ENCODE results near the gene CACNA1C.

The CACNA1C gene

DNA sequence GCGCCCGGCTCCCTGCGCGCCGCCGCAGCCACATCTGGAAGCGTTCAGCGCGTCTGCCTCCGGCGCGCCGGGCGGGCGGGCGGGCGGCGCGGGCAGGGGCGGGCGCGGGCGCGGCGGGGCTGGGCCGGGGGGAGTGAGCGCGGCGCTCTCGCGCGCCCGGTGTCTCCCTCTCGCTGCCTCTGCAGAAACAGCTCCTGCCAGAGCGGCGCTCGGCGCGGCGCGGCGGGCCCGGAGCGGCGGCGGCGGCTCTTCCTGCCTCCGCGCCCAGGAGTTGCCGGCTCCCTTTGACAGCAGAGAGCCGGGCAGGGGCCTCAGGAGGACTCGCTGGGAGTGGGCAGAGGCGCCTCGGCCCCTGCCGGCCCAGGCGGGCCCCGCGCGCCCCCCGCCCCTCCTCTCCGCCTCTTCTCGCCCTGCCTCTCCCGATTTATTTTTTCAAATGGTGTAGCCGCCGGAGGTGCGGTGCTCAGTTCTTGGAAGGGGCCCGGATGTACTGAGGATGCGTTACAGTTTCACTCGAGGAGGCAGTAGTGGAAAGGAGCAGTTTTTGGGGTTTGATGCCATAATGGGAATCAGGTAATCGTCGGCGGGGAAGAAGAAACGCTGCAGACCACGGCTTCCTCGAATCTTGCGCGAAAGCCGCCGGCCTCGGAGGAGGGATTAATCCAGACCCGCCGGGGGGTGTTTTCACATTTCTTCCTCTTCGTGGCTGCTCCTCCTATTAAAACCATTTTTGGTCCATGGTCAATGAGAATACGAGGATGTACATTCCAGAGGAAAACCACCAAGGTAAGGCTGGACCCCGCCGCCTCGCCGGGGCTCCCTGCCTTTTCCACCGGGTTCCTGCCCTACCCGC, at the start of gene CACNA1C:
CACNA1C (plus strand) TSS at position 162 of the 853 bp plus-strand sequence; CDS start at position 738, 576 bp downstream.
- FAIRE-seq, result no peak

DNA sequence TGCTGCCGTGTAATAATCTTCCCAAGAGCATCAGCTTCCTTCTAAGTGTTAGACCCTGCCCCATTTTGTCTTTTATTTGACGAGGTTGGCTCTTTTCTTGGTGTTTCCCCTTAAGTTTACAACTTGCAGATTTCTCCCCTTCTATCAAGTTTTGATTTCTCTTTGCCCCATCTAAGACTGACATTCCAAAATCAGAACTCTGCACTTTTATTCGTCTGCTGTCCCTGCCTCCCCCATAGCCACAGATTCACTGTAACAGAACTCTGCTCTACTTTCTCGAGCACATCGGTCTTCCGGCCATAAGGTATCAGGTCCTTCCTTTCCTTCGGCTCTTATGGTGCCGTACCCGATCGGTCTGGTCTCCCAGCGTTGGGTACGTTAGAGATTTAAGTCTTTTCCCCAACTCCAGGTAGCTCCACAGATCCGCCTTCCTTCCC, 49.1 kb upstream of the CACNA1C start:
- FAIRE-seq, result no peak

DNA sequence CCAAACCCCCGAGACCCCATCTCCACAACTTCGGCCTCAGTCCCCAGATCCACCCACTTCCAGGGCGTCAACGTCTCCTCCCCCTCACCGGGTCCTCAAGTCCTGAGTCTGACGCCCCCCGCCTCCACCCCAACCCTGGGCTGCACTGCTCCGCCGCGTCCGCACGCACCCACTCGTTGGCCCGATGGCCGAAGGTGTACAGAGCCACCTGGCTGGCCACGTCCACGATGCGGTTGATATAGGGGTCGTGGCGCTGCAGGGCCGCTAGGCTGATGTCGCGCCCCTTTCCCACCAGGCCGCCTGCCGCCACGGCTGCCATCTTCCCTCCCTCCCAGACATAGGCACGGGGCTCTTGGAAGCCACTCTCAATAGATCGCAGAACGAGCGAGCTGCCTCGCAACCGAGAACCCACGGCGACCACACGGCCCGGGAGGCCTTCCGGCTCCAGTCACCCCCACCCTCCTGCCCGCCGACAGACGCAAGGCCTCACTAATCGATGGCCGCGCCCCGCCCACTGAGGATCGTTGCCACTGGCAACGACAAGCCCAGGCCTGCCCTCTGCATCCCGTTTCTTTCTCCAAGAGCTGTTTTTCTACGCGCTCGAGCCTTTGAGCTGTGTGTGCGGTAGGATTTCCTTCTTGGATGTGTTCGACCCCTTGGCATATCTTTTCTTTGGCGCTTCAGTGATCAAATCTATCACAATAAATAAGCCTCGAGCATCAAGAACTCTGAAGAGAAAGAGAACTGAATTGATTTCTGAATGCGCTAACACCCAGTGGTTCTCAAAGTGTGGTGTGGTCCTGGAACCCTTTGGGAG, 48.5 kb upstream of the CACNA1C start, which contains the start of gene DCP1B:
DCP1B (minus strand) TSS at position 345 of the 817 bp plus-strand sequence; CDS start at position 319, 26 bp downstream.
- peak; percentile 77 for FAIRE-seq

DNA sequence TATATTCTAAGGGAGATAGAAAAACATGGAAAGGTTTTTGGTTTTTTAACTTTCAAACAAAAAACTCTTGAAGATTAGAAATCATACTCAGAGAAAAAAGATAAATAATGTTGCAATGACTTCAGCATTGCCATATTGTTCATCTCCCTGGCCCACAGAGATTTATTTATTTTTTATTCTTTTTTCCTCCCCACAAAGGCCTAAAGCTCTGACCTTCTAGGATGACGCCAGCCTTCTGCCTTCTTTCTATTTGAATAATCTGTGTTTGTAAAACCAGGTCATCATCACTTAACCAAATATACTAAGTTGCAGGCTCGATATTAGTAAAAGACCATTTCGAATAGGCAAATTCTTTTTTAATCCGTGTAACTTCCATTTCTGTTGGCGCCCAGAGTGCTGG, 44.1 kb upstream of the CACNA1C start:
- no peak for FAIRE-seq

DNA sequence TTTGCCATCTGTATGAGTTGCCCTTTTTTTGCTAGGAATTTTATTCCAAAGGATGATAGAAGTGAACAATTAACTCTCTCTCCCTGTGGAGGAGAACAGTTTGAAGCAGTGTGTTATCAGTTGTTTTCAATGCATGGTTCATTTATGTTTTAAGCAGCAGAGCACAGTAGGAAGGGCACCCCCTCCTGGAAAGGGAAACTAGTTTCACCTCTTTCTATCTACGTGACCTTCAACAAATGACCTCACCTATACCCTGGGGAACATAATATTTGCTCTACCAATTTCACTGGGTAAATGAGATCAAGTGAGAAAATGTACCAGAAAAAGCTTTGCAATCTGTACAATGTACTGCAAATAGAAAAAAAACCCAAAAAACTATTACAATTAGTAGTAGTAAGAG, 43.2 kb upstream of the CACNA1C start:
- no peak for FAIRE-seq

DNA sequence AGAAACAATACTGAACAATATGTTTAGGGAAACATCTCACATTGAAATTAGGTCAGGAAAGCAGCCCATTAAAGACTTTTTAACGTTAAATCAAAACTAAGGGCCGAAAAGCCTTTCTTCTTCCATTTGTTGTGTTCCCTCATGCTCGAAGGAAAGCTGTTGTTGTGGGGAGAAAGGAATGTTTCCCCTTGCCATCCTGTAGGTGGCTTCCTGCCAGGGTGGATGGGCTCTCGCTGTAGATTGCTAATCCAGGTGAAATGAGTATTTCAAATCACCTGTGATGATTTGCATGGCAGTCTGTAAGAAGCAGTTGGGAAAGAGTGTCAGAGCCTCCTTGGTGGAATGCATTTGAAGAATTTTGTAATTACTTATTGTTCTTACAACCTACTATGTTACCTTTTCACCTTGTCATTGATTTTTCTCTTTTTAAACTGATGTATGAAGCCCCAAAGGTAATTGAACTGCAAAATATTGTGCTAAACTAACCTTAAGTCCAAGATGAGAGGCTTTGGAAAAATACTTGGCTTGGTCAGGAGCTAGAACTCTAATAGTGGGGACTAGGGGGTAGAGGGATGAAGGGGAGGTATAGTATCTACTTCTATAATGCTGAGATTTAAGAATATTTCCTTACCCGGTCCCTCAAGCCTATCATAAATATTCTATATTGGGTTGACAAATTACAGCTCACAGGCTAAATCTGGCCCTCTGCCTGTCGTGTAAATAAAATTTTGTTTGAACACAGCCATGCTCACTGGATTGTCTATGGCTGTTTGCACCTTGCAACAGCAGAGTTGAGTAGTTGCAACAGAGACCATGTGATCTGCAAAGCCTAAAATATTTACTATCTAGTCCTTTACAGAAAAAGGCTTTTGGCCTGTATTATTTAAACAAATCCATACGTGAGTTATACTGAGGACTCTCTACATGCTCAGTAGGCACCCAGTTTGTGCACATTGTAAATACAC, 40.9 kb upstream of the CACNA1C start:
- FAIRE-seq, result no peak

DNA sequence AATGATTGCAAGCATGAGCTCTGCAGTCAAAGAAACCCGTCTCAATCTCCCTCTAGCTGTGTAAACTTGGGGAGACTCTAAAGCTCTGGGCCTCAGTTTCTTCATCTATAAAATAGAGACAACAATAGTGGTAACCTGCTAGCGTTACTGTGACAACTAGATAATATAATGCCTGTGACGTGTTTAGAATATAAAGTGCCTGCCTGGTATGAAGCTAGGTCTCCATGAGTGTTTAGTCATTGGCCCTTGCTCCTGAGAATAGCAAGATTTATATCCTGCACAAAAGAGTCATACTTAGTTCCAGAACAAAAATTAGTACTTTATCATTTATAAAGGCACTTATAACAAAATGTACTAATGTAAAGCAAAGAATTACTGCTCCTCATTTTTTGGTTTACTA, 39.7 kb upstream of the CACNA1C start:
- no peak for FAIRE-seq

DNA sequence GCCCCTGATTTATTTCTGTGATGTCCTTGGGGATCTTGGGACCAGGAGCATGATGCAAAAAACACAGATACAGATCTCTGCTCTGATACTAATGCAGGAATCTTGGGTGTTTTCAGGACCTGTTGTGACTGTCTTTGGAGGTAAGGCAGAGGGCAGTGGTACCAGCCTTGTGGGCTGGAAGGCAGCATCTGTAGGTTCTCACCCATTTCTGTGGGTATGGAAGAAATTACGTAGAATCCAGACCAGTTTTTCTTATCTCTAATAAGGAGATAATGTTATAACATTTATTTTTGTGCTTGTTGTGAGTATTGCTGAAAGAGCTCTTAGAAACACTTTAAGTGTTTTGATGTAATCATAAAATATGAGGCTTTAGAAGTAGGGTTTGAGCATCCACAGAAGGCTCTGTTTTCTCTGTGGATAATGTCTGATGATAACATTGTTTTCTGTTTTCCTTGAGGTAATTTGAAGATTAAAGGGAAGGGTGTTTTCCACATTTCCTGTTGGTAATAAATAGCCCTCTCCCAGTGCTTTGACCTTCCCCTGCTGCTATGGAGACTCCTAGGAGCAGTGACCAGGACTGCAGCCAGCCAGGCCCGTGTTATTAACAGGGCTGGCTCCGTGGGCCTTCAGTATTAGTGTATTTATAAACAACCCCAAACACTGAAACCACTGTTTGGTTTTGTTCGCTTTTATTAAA, 39.1 kb upstream of the CACNA1C start:
- no peak for FAIRE-seq

DNA sequence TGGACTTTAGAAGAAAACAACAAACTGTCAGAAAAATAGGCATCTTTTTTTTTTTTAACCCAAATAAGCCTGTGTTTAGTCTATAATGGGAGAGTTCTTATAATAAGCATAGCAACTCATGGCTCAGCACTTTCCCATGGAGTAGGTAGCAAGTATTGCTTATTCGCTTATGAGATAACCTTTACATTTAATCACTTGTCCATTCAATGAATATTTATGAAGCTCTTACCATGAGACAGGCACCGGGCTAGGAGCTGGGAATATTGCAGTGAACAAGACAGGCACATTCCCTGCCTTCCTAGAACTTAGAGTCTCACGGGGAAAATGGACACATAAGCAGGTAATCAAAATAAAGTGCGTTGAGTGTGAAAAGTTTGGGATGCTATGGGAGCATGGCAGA, 38.6 kb upstream of the CACNA1C start:
- FAIRE-seq, result no peak

DNA sequence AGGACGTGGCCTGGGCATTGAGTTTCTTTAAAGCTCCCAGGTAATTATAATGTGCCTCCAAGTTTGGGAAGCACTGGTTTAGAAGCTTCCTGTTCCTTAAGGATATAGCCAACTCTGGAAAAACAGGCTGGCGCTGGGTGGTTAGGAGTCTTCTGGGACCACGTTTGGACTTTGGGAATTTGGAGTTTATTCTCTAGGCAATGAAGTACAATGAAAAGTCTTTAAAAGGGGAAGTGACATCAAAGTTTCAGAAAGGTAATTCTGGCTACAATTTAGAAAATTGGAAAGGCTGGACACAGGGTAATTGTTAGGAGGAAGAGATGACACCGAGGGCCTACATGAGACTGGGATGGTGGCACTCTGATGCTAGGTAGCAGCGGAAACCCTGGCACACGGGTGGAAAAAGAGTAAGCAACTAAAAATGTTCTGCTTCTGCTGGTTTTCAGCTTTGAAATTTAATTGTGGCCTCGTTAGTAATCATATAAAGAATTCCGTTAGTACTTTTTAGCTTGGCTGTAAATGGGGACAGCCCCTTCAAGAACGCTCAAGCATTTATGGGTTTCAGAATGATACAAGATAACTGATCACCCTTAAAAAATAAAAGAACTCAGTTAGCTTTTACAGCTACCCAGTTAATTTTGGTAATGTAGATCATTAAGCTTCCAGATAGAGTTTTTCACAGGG, 35.8 kb upstream of the CACNA1C start:
- no peak for FAIRE-seq

DNA sequence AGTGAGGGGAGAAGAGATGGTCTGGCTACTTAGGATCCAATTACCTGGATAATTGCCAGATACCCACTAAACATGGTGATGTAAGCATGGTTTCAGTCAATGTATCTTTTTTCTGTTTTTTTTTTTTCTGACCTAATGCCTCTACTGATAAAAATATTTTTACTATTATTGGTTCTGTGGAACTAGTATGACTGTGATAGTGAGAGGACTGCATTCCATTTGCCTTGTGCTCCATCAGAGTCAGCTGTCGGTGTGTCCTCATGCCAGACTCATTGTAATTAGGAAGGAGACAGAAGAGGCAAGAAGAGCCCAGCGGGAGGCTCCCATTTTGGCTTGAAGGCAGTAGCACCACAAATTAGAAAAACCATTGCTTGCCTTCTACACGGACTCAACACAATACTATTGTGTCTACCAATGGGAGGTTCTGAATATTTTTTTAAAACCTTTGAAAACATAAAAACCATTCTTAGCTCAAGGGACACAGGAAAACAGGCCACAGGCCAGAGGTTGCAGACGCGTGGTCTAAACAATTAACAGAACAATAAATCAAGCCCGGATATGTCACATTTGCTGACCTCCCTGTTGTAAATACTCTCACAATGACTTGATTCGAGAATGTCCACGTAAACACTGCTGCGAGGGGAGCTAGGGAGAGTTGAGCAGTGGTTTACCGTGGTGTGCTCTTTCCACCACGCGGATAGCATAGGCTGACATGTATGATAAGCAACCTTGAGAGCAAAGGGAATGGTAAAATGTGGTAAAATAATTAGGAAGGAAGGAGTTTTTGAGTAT, 35.0 kb upstream of the CACNA1C start:
- no peak for FAIRE-seq

DNA sequence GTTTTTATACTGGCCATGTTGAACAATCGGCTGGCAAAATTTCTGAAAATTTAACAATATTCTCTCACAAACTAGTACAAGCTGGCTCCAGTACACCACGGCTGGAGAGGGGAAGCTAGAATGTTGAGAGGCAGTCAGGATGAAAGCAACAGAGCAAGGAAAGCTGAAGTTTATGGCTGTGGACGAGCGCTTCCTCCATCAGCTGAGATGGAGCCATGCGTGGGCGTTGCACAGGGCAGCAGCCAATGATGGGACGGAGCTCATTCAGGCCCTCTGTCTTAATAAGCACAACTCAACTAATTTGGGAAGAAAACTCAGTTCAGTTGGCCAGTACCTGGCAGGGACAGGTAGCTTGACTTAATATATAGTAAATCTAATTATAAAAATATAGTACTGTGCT, 34.4 kb upstream of the CACNA1C start:
- no peak for FAIRE-seq

DNA sequence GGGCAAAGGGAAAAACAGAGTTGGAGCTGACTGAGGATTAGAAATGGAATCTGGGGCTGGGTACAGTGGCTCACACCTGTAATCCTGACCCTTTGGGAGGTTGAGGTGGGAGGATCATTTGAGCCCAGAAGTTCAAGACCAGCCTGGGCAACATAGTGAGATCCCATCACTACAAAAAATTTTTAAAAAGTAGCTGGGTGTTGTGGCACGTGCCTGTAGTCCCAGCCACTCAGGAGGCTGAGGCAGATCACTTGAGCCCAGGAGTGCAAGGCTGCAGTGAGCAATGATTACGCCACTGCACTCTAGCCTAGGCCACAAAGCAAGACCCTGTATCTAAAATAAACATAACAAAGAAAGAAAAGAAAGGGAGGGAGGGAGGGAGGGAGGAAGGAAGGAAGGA, 33.7 kb upstream of the CACNA1C start:
- FAIRE-seq, result no peak

DNA sequence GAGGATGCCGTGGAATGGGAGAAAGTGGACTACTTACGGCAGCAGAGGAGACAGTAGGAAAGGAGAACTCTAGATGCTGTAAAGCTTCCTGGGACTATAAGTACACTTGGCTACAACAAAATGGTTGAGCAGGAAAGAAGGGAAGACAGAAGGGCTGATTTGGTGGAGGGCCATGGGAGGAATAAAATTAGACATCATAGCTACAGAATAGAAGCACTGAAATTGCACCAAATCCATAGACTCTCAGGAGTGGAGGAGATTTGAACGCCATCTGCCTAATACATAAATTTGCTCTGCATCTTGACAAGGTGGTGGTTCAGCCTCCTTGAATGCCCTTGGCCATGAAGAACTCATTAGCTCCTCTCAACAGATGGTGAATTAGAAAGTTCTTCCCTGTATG, 32.3 kb upstream of the CACNA1C start:
- no peak for FAIRE-seq

DNA sequence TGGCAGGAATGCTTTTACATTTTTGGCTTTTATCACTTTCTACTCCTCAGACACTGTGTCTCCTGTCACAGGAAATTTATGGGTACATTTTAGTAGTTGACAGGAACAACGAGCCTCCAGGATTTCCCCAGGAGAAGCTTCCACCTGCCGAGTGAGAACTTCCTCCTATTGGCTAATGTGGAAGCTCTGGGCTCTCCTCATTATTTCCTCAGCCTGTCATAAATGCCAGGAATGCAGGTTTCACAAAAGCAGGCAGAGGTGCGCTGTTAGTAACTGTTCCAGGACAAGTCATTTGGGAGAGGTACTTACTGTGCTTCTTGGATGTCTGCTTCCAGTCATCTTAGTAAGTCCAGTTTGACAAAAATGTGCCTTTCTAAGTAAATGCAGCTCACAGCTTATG, 29.4 kb upstream of the CACNA1C start:
- FAIRE-seq, result no peak

DNA sequence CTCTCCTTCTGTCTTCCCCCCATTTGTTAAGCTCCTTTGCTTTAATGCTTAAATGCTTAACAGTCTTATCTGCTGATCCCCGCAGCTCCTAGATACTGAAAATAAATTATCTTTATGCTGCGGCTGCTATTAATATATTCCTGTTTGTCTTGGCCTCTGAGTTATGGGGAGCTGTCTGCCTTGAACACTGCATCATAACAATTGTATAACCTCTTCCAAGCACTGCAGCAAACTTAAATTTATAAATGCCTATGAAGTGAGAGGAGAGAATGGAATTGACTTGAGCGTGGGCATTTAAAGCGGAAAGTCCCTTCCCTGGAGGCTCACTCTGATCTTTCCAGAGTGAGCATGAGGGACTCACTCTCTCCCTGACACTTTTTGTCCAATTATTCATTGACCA, 25.4 kb upstream of the CACNA1C start:
- FAIRE-seq, result no peak

DNA sequence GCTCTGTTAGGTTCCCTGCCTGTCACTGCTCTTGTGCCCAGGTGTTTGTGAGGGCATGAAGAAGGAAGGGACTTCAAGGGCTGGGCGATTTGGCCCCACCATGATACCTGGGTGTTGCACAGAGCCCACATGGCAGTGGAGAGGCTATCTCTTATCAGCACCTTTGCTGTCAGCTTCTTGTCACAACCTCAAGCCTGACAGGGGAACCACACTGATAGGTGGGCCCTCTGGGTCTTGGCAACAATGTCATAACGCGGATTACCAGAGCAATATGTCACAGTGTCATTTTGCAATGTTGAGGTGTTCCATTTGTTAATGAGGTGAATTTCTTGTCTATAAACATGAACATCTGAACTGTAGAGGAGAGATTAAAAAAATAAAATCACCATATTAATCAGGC, 22.9 kb upstream of the CACNA1C start:
- no peak for FAIRE-seq

DNA sequence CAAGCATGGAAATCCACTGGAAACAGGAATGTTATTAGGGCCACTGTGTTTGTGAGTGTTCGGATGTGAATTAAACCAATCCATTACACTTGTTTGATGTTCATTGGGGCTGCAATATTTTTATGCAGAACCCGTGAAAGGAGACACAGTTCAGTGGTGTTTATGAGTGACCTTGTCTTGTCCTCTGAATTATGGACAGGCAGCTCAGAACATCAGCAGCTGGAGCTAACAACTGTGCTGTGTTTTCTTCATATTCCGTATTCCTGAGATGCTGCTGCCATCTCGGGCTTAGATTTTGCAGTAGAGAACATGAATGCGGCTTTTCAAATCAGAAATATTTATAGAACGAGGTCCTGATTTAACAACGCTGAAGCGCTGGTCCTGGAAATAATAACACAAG, 20.3 kb upstream of the CACNA1C start:
- FAIRE-seq, result no peak

DNA sequence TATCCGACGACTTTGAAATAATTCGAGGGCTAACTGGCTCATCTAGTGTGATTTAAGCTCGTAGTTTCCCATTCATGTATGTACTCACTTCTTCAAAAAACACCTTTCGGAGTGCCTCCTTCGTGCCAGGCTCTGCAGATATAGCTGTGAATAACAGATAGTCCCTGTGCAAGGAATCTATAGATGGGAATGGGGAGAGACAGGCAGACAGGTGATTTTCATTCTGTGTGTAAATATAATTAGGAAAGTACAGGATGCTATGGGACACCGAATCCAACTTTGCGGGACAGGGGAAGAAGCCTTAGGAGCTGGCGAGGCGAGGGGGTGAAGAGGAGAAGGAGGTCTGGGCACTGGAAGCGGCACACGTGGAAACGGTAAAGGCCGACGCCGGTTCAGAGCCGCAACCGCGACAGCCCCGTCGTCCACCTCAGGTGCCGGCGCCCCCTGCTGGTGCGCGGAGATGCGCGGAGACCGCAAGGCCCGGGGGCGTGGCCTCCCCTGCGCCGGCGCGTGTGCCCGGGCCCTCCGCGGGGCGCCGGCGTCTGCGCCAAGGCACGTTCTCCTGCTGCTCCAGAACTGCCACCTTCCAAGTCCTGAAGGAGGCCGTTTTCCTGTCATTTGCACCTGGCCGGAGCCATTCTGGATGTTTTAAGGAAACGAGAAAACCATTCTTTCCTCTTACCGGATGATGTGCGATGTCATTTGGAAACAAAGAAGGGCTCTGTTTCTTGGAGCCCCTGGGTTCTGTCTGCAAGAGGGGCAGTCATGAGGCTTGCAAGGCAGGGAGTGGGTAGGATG, 18.0 kb upstream of the CACNA1C start:
- FAIRE-seq, result no peak
